GM12892 (cell line): ENCODE data around the gene PNISR.

ENCODE experiments used
- POLR2A ChIP-seq: IDR thresholded peaks from 2 replicates; pipeline ENCODE4 v1.6.1; 2011; ENCODE audit warnings: low read depth, low read length, control low read depth
- TAF1 ChIP-seq: IDR thresholded peaks from 2 replicates; pipeline ENCODE4 v1.6.1; 2011; ENCODE audit warnings: low read depth, mild to moderate bottlenecking, control low read depth, low read length, borderline replicate concordance

GRCh38 chr6:99416892-99417767 lies 8.0 kb downstream of the PNISR start:
- TF ChIP-seq POLR2A (no peak), TAF1 (no peak)
